Endometrium (tissue), 2 donors: ENCODE results near the gene MYPN.
"Not testable (repeated sequence)": the region's sequence is repeated elsewhere in the genome, so short reads cannot be mapped to it uniquely, and the experiment has no call there.

Source experiments
- FAIRE-seq: peaks from 2 replicates; lab custom pipeline; 2012; peaks lifted over from hg19 to GRCh38; lab: Jason Lieb, UNC
- donor health status: control.
- donor health status: control.

MYPN gene

GRCh38 chr10:68230268-68230667, 121.0 kb downstream of the MYPN start:
- FAIRE-seq: no peak

GRCh38 chr10:68231106-68231816, 122.0 kb downstream of the MYPN start:
- FAIRE-seq: no peak

- no peak for FAIRE-seq
Measured at GRCh38 chr10:68231817-68232251, 122.5 kb downstream of the MYPN start, which contains the start of gene ATOH7. ATOH7 (minus strand) TSS chr10:68232113; CDS start chr10:68231677, 436 bp downstream.

GRCh38 chr10:68233046-68233445, 123.8 kb downstream of the MYPN start:
- FAIRE-seq: no peak

GRCh38 chr10:68235111-68235510, 125.8 kb downstream of the MYPN start:
- no peak for FAIRE-seq

GRCh38 chr10:68235581-68235980, 126.3 kb downstream of the MYPN start:
- no peak for FAIRE-seq

- FAIRE-seq: no peak
Measured at GRCh38 chr10:68237173-68237572, 127.9 kb downstream of the MYPN start.

GRCh38 chr10:68238371-68238770, 129.1 kb downstream of the MYPN start:
- FAIRE-seq: no peak

- no peak for FAIRE-seq
Measured at GRCh38 chr10:68239069-68239468, 129.8 kb downstream of the MYPN start.

GRCh38 chr10:68239596-68240150, 130.4 kb downstream of the MYPN start:
- no peak for FAIRE-seq

- FAIRE-seq: no peak
Measured at GRCh38 chr10:68242051-68242450, 132.8 kb downstream of the MYPN start.

- not testable (repeated sequence) for FAIRE-seq
Measured at GRCh38 chr10:68246397-68246796, 137.1 kb downstream of the MYPN start.

GRCh38 chr10:68247931-68248330, 138.6 kb downstream of the MYPN start:
- no peak for FAIRE-seq

- FAIRE-seq: no peak
Measured at GRCh38 chr10:68249297-68249696, 140.0 kb downstream of the MYPN start.

- no peak for FAIRE-seq
Measured at GRCh38 chr10:68251151-68251550, 141.9 kb downstream of the MYPN start.

- FAIRE-seq: no peak
Measured at GRCh38 chr10:68251625-68252495, 142.6 kb downstream of the MYPN start.

GRCh38 chr10:68253346-68253745, 144.1 kb downstream of the MYPN start:
- FAIRE-seq: no peak

- FAIRE-seq: no peak
Measured at GRCh38 chr10:68261132-68261856, 152.0 kb downstream of the MYPN start.
